ENCODE measurements around the gene HBEGF.
A peak's percentile ranks its signal among the peaks of the same experiment; 100 is the strongest.

DNA sequence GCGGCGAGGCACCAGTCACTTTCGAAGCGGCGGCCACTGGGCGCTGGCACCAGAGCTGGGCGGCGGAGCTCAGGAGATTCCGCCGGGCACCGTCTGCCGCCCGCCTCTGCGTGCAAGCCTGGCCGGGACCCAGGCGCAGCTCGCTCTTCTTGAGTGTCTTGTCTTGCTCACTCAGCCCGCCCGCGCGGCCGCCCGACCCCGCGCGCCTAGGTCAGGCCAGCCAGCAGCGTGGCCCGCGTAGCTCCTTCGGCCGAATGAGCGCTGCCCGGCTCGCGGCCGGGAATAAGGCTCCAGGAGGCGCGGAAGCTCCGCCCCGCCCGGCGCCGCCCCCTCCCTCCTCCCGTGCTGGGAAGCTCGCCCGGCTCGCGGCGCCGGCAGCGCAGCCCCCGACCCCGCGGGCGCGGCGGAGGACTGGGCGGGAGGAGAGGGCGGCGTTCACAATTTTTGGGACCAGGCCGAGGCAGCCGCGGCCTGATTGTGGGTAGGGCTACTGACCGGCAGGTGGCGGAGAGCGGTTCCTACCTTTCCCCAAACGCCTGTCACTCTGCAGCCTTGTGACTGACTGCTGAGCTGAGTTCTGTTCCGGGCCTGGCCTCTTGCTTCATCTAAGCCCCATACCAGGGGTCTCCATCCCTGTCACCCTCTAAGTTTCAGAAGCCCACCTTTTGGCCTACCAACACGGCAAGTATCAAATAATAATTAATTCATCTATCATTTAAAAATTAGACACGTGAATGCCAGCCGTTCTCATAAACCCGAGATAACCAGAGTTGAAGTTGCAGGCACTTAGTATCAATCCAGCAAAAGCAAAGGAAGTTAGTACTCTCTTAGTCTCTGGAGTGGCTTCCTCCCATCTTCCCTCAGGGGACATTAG lies at the start of gene HBEGF:
- TF ChIP-seq, protein P1, sequence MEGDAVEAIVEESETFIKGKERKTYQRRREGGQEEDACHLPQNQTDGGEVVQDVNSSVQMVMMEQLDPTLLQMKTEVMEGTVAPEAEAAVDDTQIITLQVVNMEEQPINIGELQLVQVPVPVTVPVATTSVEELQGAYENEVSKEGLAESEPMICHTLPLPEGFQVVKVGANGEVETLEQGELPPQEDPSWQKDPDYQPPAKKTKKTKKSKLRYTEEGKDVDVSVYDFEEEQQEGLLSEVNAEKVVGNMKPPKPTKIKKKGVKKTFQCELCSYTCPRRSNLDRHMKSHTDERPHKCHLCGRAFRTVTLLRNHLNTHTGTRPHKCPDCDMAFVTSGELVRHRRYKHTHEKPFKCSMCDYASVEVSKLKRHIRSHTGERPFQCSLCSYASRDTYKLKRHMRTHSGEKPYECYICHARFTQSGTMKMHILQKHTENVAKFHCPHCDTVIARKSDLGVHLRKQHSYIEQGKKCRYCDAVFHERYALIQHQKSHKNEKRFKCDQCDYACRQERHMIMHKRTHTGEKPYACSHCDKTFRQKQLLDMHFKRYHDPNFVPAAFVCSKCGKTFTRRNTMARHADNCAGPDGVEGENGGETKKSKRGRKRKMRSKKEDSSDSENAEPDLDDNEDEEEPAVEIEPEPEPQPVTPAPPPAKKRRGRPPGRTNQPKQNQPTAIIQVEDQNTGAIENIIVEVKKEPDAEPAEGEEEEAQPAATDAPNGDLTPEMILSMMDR (IDR thresholded peaks at IDR 0.05; ENCODE audit: poor library complexity): peak; percentile 48
- TF ChIP-seq EZH2phosphoT487 (IDR thresholded peaks at IDR 0.05; ENCODE audit: low read depth, severe bottlenecking, unreplicated experiment): no peak
